Amniotic stem cell (primary cell): ENCODE measurements around the gene MGAT4C.
"Not testable (repeated sequence)": the region's sequence is repeated elsewhere in the genome, so short reads cannot be mapped to it uniquely, and the experiment has no call there.

Experiments
- DNase-seq: peaks from one replicate; lab custom pipeline; 2025; lab: John Stamatoyannopoulos, UW

Gene MGAT4C

GRCh38 chr12:86256163-86256562, at the start of gene MGAT4C:
TSS of gene MGAT4C (minus strand) at chr12:86256391.
- DNase-seq = no peak

- not testable (repeated sequence) for DNase-seq
Measured at GRCh38 chr12:86296396-86296795, 40.2 kb upstream of the MGAT4C start.

- DNase-seq = no peak
Measured at GRCh38 chr12:86293682-86294240, 37.6 kb upstream of the MGAT4C start.

- DNase-seq = no peak
Measured at GRCh38 chr12:86292480-86292879, 36.3 kb upstream of the MGAT4C start.

GRCh38 chr12:86290615-86291014, 34.4 kb upstream of the MGAT4C start:
- no peak for DNase-seq

- DNase-seq = no peak
Measured at GRCh38 chr12:86286119-86286518, 29.9 kb upstream of the MGAT4C start.

GRCh38 chr12:86283620-86284019, 27.4 kb upstream of the MGAT4C start:
- no peak for DNase-seq

GRCh38 chr12:86275356-86275755, 19.2 kb upstream of the MGAT4C start:
- DNase-seq = no peak

- DNase-seq = no peak
Measured at GRCh38 chr12:86265329-86265695, 9.1 kb upstream of the MGAT4C start.

GRCh38 chr12:86264451-86265328, 8.5 kb upstream of the MGAT4C start:
- DNase-seq = no peak

- no peak for DNase-seq
Measured at GRCh38 chr12:86261578-86261977, 5.4 kb upstream of the MGAT4C start.

GRCh38 chr12:86261142-86261541, 5.0 kb upstream of the MGAT4C start:
- DNase-seq = no peak

- no peak for DNase-seq
Measured at GRCh38 chr12:86260183-86260582, 4.0 kb upstream of the MGAT4C start.

GRCh38 chr12:86257134-86257533, 943 bp upstream of the MGAT4C start:
- no peak for DNase-seq

GRCh38 chr12:86254399-86255107, 1.6 kb downstream of the MGAT4C start:
- DNase-seq = no peak

GRCh38 chr12:86249851-86250250, 6.3 kb downstream of the MGAT4C start:
- DNase-seq = no peak

- no peak for DNase-seq
Measured at GRCh38 chr12:86249276-86249675, 6.9 kb downstream of the MGAT4C start.

GRCh38 chr12:86247871-86248270, 8.3 kb downstream of the MGAT4C start:
- no peak for DNase-seq

- DNase-seq = no peak
Measured at GRCh38 chr12:86241600-86241999, 14.6 kb downstream of the MGAT4C start.

GRCh38 chr12:86234316-86234855, 21.8 kb downstream of the MGAT4C start:
- no peak for DNase-seq

- no peak for DNase-seq
Measured at GRCh38 chr12:86233126-86233525, 23.1 kb downstream of the MGAT4C start.

GRCh38 chr12:86230516-86231146, 25.6 kb downstream of the MGAT4C start:
- DNase-seq = no peak
